GM12878 (cell line): ENCODE results near the gene CNIH2. TPM values are rescaled to one million over a fixed set of nuclear protein-coding genes. Genes with fewer than 3 reads are reported as not detected.

Source experiments
- ATAC-seq: fragments of 200-7000 bp; cut with Tn5 transposase; 3 replicates; pipeline ENCODE4 v1.9.1; 2020; ENCODE audit warnings: mild to moderate bottlenecking, moderate library complexity
- BruUV-seq: library from RNA; stranded (reverse); fragments of 400-500 nt; replicated peaks from 2 replicates; lab custom pipeline; 2021; lab: Mats Ljungman, UMichigan
- CTCF ChIA-PET: fragments of 300-600 bp; sonication (Branson Sonifier 250); formaldehyde crosslinking; extraction: SDS; loops from one replicate; lab custom pipeline; 2021; ENCODE audit warnings: inconsistent platforms; lab: Yijun Ruan, JAX
- POLR2A ChIA-PET: fragments of 350-600 bp; formaldehyde crosslinking; extraction: SDS; loops from one replicate; lab custom pipeline; 2021; ENCODE audit warnings: inconsistent platforms; lab: Charles Lee
- RAD21 ChIA-PET: fragments of 300-600 bp; sonication (Branson Sonifier 250); formaldehyde crosslinking; loops from one replicate; lab custom pipeline; 2023; ENCODE audit warnings: antibody characterized with exemption; ENCODE audit not compliant: unreplicated experiment; lab: Charles Lee
- SMC1A ChIA-PET: fragments of 300-600 bp; sonication (Branson Sonifier 250); formaldehyde crosslinking; loops from one replicate; lab custom pipeline; 2023; ENCODE audit not compliant: unreplicated experiment, uncharacterized antibody; lab: Charles Lee
- DNase-seq: peaks from one replicate; pipeline ENCODE4 v3.0.0-alpha.2; 2011; ENCODE audit warnings: low read depth, low spot score
- FAIRE-seq: peaks from 3 replicates; lab custom pipeline; 2011; peaks lifted over from hg19 to GRCh38; lab: Jason Lieb, UNC
- H2AFZ ChIP-seq: 2 replicates; pipeline ENCODE4 v1.6.0; 2011; ENCODE audit warnings: low read depth, low read length, control low read depth; ENCODE audit not compliant: control insufficient read depth
- H3K27ac ChIP-seq: 2 replicates; pipeline ENCODE4 v1.5.1; 2011; ENCODE audit warnings: control low read depth; ENCODE audit not compliant: control insufficient read depth, insufficient read depth
- H3K27me3 ChIP-seq, 2 experiments: replicated peaks in 1 of 2; 2 replicates each; pipeline versions ENCODE4 v1.6.0 to v1.6.1; 2011; ENCODE audit warnings: low read length in 1 of 2; ENCODE audit not compliant: control insufficient read depth in 2 of 2, insufficient read depth in 2 of 2
- H3K36me3 ChIP-seq, 2 experiments: 2 replicates each; pipeline ENCODE4 v1.5.1; 2011; ENCODE audit warnings: low read length in 1 of 2; ENCODE audit not compliant: control insufficient read depth in 2 of 2, insufficient read depth in 2 of 2
- H3K4me1 ChIP-seq: 2 replicates; pipeline ENCODE4 v1.6.1; 2011; ENCODE audit warnings: mild to moderate bottlenecking, low read length, moderate library complexity, mixed read lengths; ENCODE audit not compliant: control insufficient read depth, insufficient read depth
- H3K4me2 ChIP-seq: 2 replicates; pipeline ENCODE4 v1.6.0; 2011; ENCODE audit warnings: control low read depth; ENCODE audit not compliant: control insufficient read depth, insufficient read depth
- H3K4me3 ChIP-seq: fragments of 200-600 bp; sonication (generic); 2 replicates; pipeline ENCODE4 v1.5.1; 2016
- H3K79me2 ChIP-seq: 2 replicates; pipeline ENCODE4 v1.6.0; 2011; ENCODE audit warnings: low read length; ENCODE audit not compliant: control insufficient read depth, insufficient read depth
- H3K9ac ChIP-seq: 2 replicates; pipeline ENCODE4 v1.8.0; 2011; ENCODE audit warnings: low read length, control low read depth, mixed read lengths; ENCODE audit not compliant: control insufficient read depth, insufficient read depth
- H3K9me3 ChIP-seq: replicated peaks from 3 replicates; pipeline ENCODE4 v1.5.1; 2011; ENCODE audit warnings: mild to moderate bottlenecking, low read length; ENCODE audit not compliant: control insufficient read depth, insufficient read depth
- H4K20me1 ChIP-seq: 2 replicates; pipeline ENCODE4 v1.6.0; 2011; ENCODE audit not compliant: control insufficient read depth, insufficient read depth
- CBFB ChIP-seq: IDR thresholded peaks from 2 replicates; pipeline ENCODE4 v1.6.1; 2016; ENCODE audit warnings: antibody characterized with exemption, low read depth
- CHD1 ChIP-seq: IDR thresholded peaks from 2 replicates; pipeline ENCODE4 v1.6.1; 2012; ENCODE audit warnings: low read depth, low read length, improper control_type of control experiment
- EP300 ChIP-seq, 2 experiments: fragments of 150-350 bp in 1 of 2; IDR thresholded peaks; 2 replicates each; pipeline ENCODE4 v1.6.1; 2011 to 2012; ENCODE audit warnings: low read depth in 2 of 2, low read length in 2 of 2, borderline replicate concordance in 1 of 2, improper control_type of control experiment in 1 of 2, inconsistent platforms in 1 of 2; ENCODE audit not compliant: control insufficient read depth in 1 of 2
- FOS ChIP-seq: IDR thresholded peaks from 3 replicates; pipeline ENCODE4 v1.6.1; 2011; ENCODE audit warnings: borderline replicate concordance; ENCODE audit not compliant: insufficient read length; ENCODE audit errors: extremely low read depth
- HDGF ChIP-seq: fragments of 450-650 bp; IDR thresholded peaks from 2 replicates; pipeline ENCODE4 v1.6.1; 2016; ENCODE audit warnings: antibody characterized with exemption
- PAX5 ChIP-seq: IDR thresholded peaks from 2 replicates; pipeline ENCODE4 v1.6.1; 2011; ENCODE audit warnings: low read depth, low read length, borderline replicate concordance
- RCOR1 ChIP-seq: conservative IDR thresholded peaks from 2 replicates; pipeline ENCODE4 v1.6.1; 2012; ENCODE audit warnings: low read depth, low read length, improper control_type of control experiment
- RFX5 ChIP-seq: IDR thresholded peaks from 2 replicates; pipeline ENCODE4 v1.6.1; 2011; ENCODE audit warnings: low read depth, low read length, improper control_type of control experiment
- SREBF1 ChIP-seq: IDR thresholded peaks from 2 replicates; pipeline ENCODE4 v1.6.1; 2012; ENCODE audit warnings: mild to moderate bottlenecking, low read length
- TBL1XR1 ChIP-seq: IDR thresholded peaks from 2 replicates; pipeline ENCODE4 v1.6.1; 2012; ENCODE audit warnings: low read depth, low read length, improper control_type of control experiment
- WGBS: methylation state at CpG from one replicate; pipeline ENCODE4 v1.1.6; 2016; ENCODE audit warnings: low lambda C conversion rate; ENCODE audit not compliant: insufficient replicate concordance, insufficient coverage; ENCODE audit errors: missing lambda C conversion rate; 5-methylcytosine and 5-hydroxymethylcytosine counted together
- in situ Hi-C: fragments of 300-500 bp; cut with MboI; formaldehyde crosslinking; loops from 9 replicates; pipeline ENCODE4 v1.14.3; 2018; ENCODE audit warnings: mixed read lengths
- intact Hi-C: fragments of 100-400 bp; cut with micrococcal nuclease; formaldehyde crosslinking; loops from one replicate; pipeline ENCODE4 v1.14.2; 2022; ENCODE audit not compliant: unreplicated experiment
- polyA plus RNA-seq, 11 experiments: library from polyadenylated mRNA; depleted of rRNA in 4 of 11; unstranded in 6 of 11; stranded (reverse) in 5 of 11; fragments of >200 nt; fragmentation: Nextera tagmentation in 4 of 11; fragmentation: Illumina TruSeq in 1 of 11; extraction: Ambion mirVana in 4 of 11; extraction: Trizol in 1 of 11; gene quantifications; 1 replicate in 1 of 11; 2 replicates in 10 of 11; pipeline versions ENCODE4 v1.2.1 to v1.2.3, GENCODE V29; 2011 to 2016; ENCODE audit warnings: inconsistent platforms in 2 of 11, missing spikeins in 2 of 11, low read depth in 1 of 11
- total RNA-seq, 4 experiments: library from RNA; depleted of rRNA in 3 of 4; stranded (reverse); fragments of >200 nt in 3 of 4; fragmentation: Illumina TruSeq in 1 of 4; extraction: Trizol in 1 of 4; gene quantifications; 2 replicates each; pipeline versions ENCODE4 v1.2.1 to v1.2.3, GENCODE V29; 2013 to 2021
- TF ChIP-seq, protein P1 (sequence below): fragments of 450-650 bp; IDR thresholded peaks from 2 replicates; pipeline ENCODE4 v1.6.1; 2017; ENCODE audit warnings: mild to moderate bottlenecking
- TF ChIP-seq, protein P2 (sequence below): fragments of 450-650 bp; IDR thresholded peaks from 2 replicates; pipeline ENCODE4 v1.6.1; 2017; ENCODE audit warnings: mild to moderate bottlenecking, moderate library complexity

The CNIH2 gene
- total and polyA plus RNA-seq, 10 of the 15 experiments (the other 5 are each of a cell fraction or from before 2014, with no cell fraction given), result 0.07 to 1.3 (median 0.68) TPM; not detected in 2

DNA sequence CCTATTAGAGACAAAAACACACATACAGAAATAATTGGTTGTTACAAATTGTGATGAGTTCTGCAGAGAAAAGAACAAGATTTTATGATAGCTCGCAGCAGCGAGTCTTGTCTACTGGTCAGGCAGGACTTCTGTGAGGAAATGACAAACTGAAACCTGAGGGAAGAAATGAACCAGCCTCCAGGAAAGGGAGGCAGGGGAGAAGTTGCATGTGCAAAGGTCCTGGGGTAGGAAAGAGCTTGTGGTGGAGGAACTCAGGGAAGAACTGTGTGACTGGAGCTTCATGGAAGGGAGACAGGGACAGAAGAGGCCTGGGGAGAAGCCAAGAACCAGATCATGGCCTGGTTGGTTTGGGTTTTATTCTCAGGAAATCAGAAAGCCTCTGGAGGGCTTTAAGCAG is 18.8 kb upstream of the CNIH2 start (continued):
- TF ChIP-seq, protein P1, sequence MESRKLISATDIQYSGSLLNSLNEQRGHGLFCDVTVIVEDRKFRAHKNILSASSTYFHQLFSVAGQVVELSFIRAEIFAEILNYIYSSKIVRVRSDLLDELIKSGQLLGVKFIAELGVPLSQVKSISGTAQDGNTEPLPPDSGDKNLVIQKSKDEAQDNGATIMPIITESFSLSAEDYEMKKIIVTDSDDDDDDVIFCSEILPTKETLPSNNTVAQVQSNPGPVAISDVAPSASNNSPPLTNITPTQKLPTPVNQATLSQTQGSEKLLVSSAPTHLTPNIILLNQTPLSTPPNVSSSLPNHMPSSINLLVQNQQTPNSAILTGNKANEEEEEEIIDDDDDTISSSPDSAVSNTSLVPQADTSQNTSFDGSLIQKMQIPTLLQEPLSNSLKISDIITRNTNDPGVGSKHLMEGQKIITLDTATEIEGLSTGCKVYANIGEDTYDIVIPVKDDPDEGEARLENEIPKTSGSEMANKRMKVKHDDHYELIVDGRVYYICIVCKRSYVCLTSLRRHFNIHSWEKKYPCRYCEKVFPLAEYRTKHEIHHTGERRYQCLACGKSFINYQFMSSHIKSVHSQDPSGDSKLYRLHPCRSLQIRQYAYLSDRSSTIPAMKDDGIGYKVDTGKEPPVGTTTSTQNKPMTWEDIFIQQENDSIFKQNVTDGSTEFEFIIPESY, result no peak
- TF ChIP-seq RFX5 (no peak), FOS (no peak)
- TF ChIP-seq, all 136 proteins: peak for 0

DNA sequence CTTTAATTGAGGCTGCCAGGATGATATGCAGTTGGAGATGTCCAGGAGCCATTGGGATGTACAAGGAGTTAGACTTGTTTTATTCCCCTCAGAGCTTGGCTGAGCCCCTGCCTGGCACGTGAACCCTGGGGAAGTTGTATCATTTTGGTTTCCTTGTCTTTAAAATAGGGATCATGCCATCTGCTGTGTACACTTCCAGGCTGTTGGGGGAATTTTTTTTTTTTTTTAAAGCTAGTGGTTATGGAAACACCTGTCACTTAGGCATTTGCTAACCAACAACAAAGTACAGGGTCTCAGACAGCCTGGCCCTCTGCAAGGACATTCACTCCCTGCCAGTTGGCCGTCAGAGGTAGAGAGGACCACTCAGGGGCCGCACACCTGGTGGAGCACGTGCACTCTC is 18.0 kb upstream of the CNIH2 start:
- POLR2A ChIA-PET, result interaction anchor here (0.5 to 1.1 kb wide), 4 partner anchors 14 to 372 kb away, joined by 3 to 6 read pairs (median 4); partner anchors contain the start of gene FIBP
- intact Hi-C loops (loop anchor here (2.0 kb wide), 1 partner anchor 123 kb away; no protein-coding TSS in a partner anchor), in situ Hi-C loops (no loop called here)

More for the DNA sequence above, 18.0 kb upstream of the CNIH2 start:
- FAIRE-seq (no peak), ATAC-seq (no peak), DNase-seq (no peak)
- SMC1A ChIA-PET, result interaction anchor here (0.6 to 0.8 kb wide), 3 partner anchors 36 to 125 kb away, joined by 3 to 4 read pairs (median 3); no protein-coding TSS in a partner anchor
- CTCF ChIA-PET, result interaction anchor here (1.0 to 2.3 kb wide), 6 partner anchors 8 to 621 kb away, joined by 3 to 7 read pairs (median 5); partner anchors contain the start of gene RAB1B
- WGBS, result 97% methylated on average over 4 of the region's 4 CpGs
- Histone ChIP-seq H3K4me2 (no peak overlapping the region), H2AFZ (no peak overlapping the region), H3K27ac (no peak overlapping the region), H3K9me3 (no peaks in the 10 kb centered on the region), H3K4me1 (peaks cover 7% of the 10 kb centered on the region), H3K36me3 (peaks cover 11 to 26% of the 10 kb centered on the region in 2 experiments), H3K27me3 (no peaks in the 10 kb centered on the region), H3K79me2 (peaks cover 19% of the 10 kb centered on the region), H3K9ac (no peak overlapping the region), H3K4me3 (no peak overlapping the region), H4K20me1 (no peaks in the 10 kb centered on the region)
- RAD21 ChIA-PET, result no interaction called here
- no peak for TF ChIP-seq SREBF1
- no peak for TF ChIP-seq EP300 (IDR thresholded peaks at IDR 0.05; ENCODE audit: borderline replicate concordance in 1 of 2, control insufficient read depth in 1 of 2, low read depth in 2 of 2, low read length in 2 of 2)
- no peak for TF ChIP-seq HDGF
- no peak for TF ChIP-seq TBL1XR1
- no peak for TF ChIP-seq CHD1
- no peak for TF ChIP-seq CBFB
- TF ChIP-seq, protein P2, sequence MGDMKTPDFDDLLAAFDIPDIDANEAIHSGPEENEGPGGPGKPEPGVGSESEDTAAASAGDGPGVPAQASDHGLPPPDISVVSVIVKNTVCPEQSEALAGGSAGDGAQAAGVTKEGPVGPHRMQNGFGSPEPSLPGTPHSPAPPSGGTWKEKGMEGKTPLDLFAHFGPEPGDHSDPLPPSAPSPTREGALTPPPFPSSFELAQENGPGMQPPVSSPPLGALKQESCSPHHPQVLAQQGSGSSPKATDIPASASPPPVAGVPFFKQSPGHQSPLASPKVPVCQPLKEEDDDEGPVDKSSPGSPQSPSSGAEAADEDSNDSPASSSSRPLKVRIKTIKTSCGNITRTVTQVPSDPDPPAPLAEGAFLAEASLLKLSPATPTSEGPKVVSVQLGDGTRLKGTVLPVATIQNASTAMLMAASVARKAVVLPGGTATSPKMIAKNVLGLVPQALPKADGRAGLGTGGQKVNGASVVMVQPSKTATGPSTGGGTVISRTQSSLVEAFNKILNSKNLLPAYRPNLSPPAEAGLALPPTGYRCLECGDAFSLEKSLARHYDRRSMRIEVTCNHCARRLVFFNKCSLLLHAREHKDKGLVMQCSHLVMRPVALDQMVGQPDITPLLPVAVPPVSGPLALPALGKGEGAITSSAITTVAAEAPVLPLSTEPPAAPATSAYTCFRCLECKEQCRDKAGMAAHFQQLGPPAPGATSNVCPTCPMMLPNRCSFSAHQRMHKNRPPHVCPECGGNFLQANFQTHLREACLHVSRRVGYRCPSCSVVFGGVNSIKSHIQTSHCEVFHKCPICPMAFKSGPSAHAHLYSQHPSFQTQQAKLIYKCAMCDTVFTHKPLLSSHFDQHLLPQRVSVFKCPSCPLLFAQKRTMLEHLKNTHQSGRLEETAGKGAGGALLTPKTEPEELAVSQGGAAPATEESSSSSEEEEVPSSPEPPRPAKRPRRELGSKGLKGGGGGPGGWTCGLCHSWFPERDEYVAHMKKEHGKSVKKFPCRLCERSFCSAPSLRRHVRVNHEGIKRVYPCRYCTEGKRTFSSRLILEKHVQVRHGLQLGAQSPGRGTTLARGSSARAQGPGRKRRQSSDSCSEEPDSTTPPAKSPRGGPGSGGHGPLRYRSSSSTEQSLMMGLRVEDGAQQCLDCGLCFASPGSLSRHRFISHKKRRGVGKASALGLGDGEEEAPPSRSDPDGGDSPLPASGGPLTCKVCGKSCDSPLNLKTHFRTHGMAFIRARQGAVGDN, result no peak
- TF ChIP-seq RCOR1, result no peak
- TF ChIP-seq PAX5, result no peak
- BruUV-seq, result no TSS peak
